Immature natural killer cell (primary cell): ENCODE data around the gene EGFLAM. TPM values are rescaled to one million over a fixed set of nuclear protein-coding genes. Genes with fewer than 3 reads are reported as not detected.
"Not testable (repeated sequence)": the region's sequence is repeated elsewhere in the genome, so short reads cannot be mapped to it uniquely, and the experiment has no call there.

ENCODE experiments used
- DNase-seq, 3 donors: peaks; one replicate each; pipeline ENCODE4 v3.0.0; 2022; ENCODE audit warnings: mixed read lengths in 1 of 3
- H3K27ac Mint-ChIP-seq, 6 donors: one replicate each; pipeline ENCODE4 v1.8.0; 2020; ENCODE audit warnings: mixed read lengths in 6 of 6, mild to moderate bottlenecking in 5 of 6, inconsistent platforms in 4 of 6, moderate library complexity in 3 of 6
- H3K27me3 Mint-ChIP-seq, 3 donors: one replicate each; pipeline ENCODE4 v1.8.0; 2020 to 2021; ENCODE audit warnings: low read depth in 3 of 3, mild to moderate bottlenecking in 3 of 3, mixed read lengths in 3 of 3, moderate library complexity in 3 of 3, inconsistent platforms in 1 of 3
- H3K36me3 Mint-ChIP-seq, 3 donors: one replicate each; pipeline ENCODE4 v1.8.0; 2020; ENCODE audit warnings: mixed read lengths in 3 of 3, inconsistent platforms in 2 of 3, mild to moderate bottlenecking in 2 of 3
- H3K4me1 Mint-ChIP-seq, 2 donors: one replicate each; pipeline ENCODE4 v1.8.0; 2020; ENCODE audit warnings: inconsistent platforms in 2 of 2, mild to moderate bottlenecking in 2 of 2, mixed read lengths in 2 of 2, moderate library complexity in 1 of 2
- H3K4me3 Mint-ChIP-seq, 5 donors: one replicate each; pipeline ENCODE4 v1.8.0; 2020; ENCODE audit warnings: mild to moderate bottlenecking in 5 of 5, mixed read lengths in 5 of 5, inconsistent platforms in 3 of 5, moderate library complexity in 3 of 5
- H3K9me3 Mint-ChIP-seq, 6 donors: one replicate each; pipeline ENCODE4 v1.8.0; 2020; ENCODE audit warnings: mild to moderate bottlenecking in 6 of 6, mixed read lengths in 6 of 6, inconsistent platforms in 4 of 6, moderate library complexity in 3 of 6
- polyA plus RNA-seq, 3 donors: library from polyadenylated mRNA; unstranded; fragments of 300-500 nt; fragmentation: Illumina TruSeq; gene quantifications; one replicate each; pipeline ENCODE4 v1.2.3, GENCODE V29; 2021

EGFLAM gene
- polyA plus RNA-seq, 3 donors from 2014 or later, result not detected

GRCh38 chr5:38408446-38409198 is 150.3 kb downstream of the EGFLAM start:
- Mint-ChIP-seq H3K4me1 (no peaks in the 10 kb centered on the region), H3K9me3 (no peaks in the 10 kb centered on the region), H3K36me3 (no peaks in the 10 kb centered on the region), H3K27me3 (peaks cover 3 to 7% (median 3%) of the 10 kb centered on the region in 3 donors), H3K27ac (no peak overlapping the region), H3K4me3 (no peak overlapping the region)
- DNase-seq, result no peak

- no peak for DNase-seq
- Mint-ChIP-seq H3K36me3 (no peaks in the 10 kb centered on the region), H3K9me3 (no peaks in the 10 kb centered on the region), H3K4me1 (no peaks in the 10 kb centered on the region), H3K27me3 (peaks cover 1 to 7% (median 5%) of the 10 kb centered on the region in 3 donors), H3K27ac (no peak overlapping the region), H3K4me3 (no peak overlapping the region)
Observed at GRCh38 chr5:38410304-38410990, 152.1 kb downstream of the EGFLAM start.

- Mint-ChIP-seq H3K9me3 (no peaks in the 10 kb centered on the region), H3K27ac (no peak overlapping the region), H3K36me3 (no peaks in the 10 kb centered on the region), H3K4me3 (no peak overlapping the region), H3K27me3 (peaks cover 4 to 7% (median 6%) of the 10 kb centered on the region in 3 donors), H3K4me1 (no peaks in the 10 kb centered on the region)
- DNase-seq, result no peak
Observed at GRCh38 chr5:38413696-38414095, 155.3 kb downstream of the EGFLAM start.

- no peak for DNase-seq
- Mint-ChIP-seq H3K36me3 (no peaks in the 10 kb centered on the region), H3K9me3 (no peaks in the 10 kb centered on the region), H3K4me1 (no peaks in the 10 kb centered on the region), H3K27me3 (peaks cover 4 to 7% (median 7%) of the 10 kb centered on the region in 3 donors), H3K27ac (no peak overlapping the region), H3K4me3 (no peak overlapping the region)
Observed at GRCh38 chr5:38414348-38414747, 156.0 kb downstream of the EGFLAM start.

- H3K4me3 Mint-ChIP-seq, DNase-seq, H3K27ac Mint-ChIP-seq, H3K9me3 Mint-ChIP-seq, H3K36me3 Mint-ChIP-seq, H3K27me3 Mint-ChIP-seq, H3K4me1 Mint-ChIP-seq: not testable (repeated sequence)
Observed at GRCh38 chr5:38415772-38416171, 157.4 kb downstream of the EGFLAM start.

GRCh38 chr5:38417658-38418017 is 159.3 kb downstream of the EGFLAM start:
- Mint-ChIP-seq H3K27me3 (peaks cover 5 to 9% (median 7%) of the 10 kb centered on the region in 3 donors), H3K27ac (no peak overlapping the region), H3K4me3 (no peak overlapping the region), H3K9me3 (no peaks in the 10 kb centered on the region), H3K4me1 (no peaks in the 10 kb centered on the region), H3K36me3 (no peaks in the 10 kb centered on the region)
- no peak for DNase-seq

GRCh38 chr5:38420246-38420645 is 161.9 kb downstream of the EGFLAM start:
- Mint-ChIP-seq H3K9me3 (no peaks in the 10 kb centered on the region), H3K4me1 (no peaks in the 10 kb centered on the region), H3K4me3 (no peak overlapping the region), H3K27ac (no peak overlapping the region), H3K36me3 (no peaks in the 10 kb centered on the region), H3K27me3 (peaks cover 5 to 7% (median 6%) of the 10 kb centered on the region in 3 donors)
- no peak for DNase-seq

GRCh38 chr5:38420691-38421390 is 162.5 kb downstream of the EGFLAM start:
- H3K27me3 Mint-ChIP-seq, result peaks cover 4 to 7% (median 5%) of the 10 kb centered on the region in 3 donors
- H3K36me3 Mint-ChIP-seq, result no peaks in the 10 kb centered on the region
- no peak overlapping the region for H3K4me3 Mint-ChIP-seq
- H3K4me1 Mint-ChIP-seq, result no peaks in the 10 kb centered on the region
- DNase-seq, result no peak
- H3K27ac Mint-ChIP-seq, result no peak overlapping the region
- H3K9me3 Mint-ChIP-seq, result no peaks in the 10 kb centered on the region

GRCh38 chr5:38422622-38423021 is 164.3 kb downstream of the EGFLAM start:
- H3K36me3 Mint-ChIP-seq, result no peaks in the 10 kb centered on the region
- no peaks in the 10 kb centered on the region for H3K4me1 Mint-ChIP-seq
- no peak for DNase-seq
- H3K27ac Mint-ChIP-seq, result no peak overlapping the region
- no peak overlapping the region for H3K4me3 Mint-ChIP-seq
- peaks cover 3 to 8% (median 6%) of the 10 kb centered on the region in 3 donors for H3K27me3 Mint-ChIP-seq
- no peaks in the 10 kb centered on the region for H3K9me3 Mint-ChIP-seq

GRCh38 chr5:38423276-38424147 is 165.2 kb downstream of the EGFLAM start:
- H3K4me1 Mint-ChIP-seq, result no peaks in the 10 kb centered on the region
- no peaks in the 10 kb centered on the region for H3K36me3 Mint-ChIP-seq
- no peak for DNase-seq
- no peak overlapping the region for H3K27ac Mint-ChIP-seq
- H3K9me3 Mint-ChIP-seq, result no peaks in the 10 kb centered on the region
- no peak overlapping the region for H3K4me3 Mint-ChIP-seq
- H3K27me3 Mint-ChIP-seq, result peaks cover 2 to 11% (median 6%) of the 10 kb centered on the region in 3 donors

GRCh38 chr5:38424148-38425060 is 166.0 kb downstream of the EGFLAM start:
- H3K4me3 Mint-ChIP-seq, result no peak overlapping the region
- H3K27me3 Mint-ChIP-seq, result peaks cover 2 to 11% (median 10%) of the 10 kb centered on the region in 3 donors
- H3K36me3 Mint-ChIP-seq, result no peaks in the 10 kb centered on the region
- no peaks in the 10 kb centered on the region for H3K4me1 Mint-ChIP-seq
- H3K27ac Mint-ChIP-seq, result no peak overlapping the region
- H3K9me3 Mint-ChIP-seq, result no peaks in the 10 kb centered on the region
- DNase-seq, result no peak

- no peaks in the 10 kb centered on the region for H3K4me1 Mint-ChIP-seq
- DNase-seq, result no peak
- H3K36me3 Mint-ChIP-seq, result no peaks in the 10 kb centered on the region
- no peaks in the 10 kb centered on the region for H3K9me3 Mint-ChIP-seq
- H3K27ac Mint-ChIP-seq, result no peak overlapping the region
- H3K27me3 Mint-ChIP-seq, result peaks cover 2 to 11% (median 9%) of the 10 kb centered on the region in 3 donors
- H3K4me3 Mint-ChIP-seq, result no peak overlapping the region
Observed at GRCh38 chr5:38426490-38426889, 168.1 kb downstream of the EGFLAM start.
